PC-3 (cell line): ENCODE data around the gene HMCN1.

ENCODE experiments used
- CTCF ChIP-seq: fragments of 300-600 bp; sonication (generic); conservative IDR thresholded peaks from 2 replicates; pipeline ENCODE4 v1.5.1; 2017; ENCODE audit warnings: antibody characterized with exemption, low read depth, mild to moderate bottlenecking, low read length
- EZH2 ChIP-seq: fragments of 300-600 bp; sonication (generic); IDR thresholded peaks from one replicate; pipeline ENCODE4 v1.6.1; 2017; ENCODE audit warnings: antibody characterized with exemption, mild to moderate bottlenecking, low read length; ENCODE audit not compliant: unreplicated experiment

GRCh38 chr1:185921636-185922035 lies 187.4 kb downstream of the HMCN1 start:
- TF ChIP-seq EZH2 (no peak), CTCF (no peak)
